Hippocampal formation (tissue), 2 donors: Measurements from ENCODE around the gene SLC1A3.

Experiments
- DNase-seq, 2 donors: peaks; one replicate each; lab custom pipeline; 2025; lab: John Stamatoyannopoulos, UW

Gene SLC1A3

DNA sequence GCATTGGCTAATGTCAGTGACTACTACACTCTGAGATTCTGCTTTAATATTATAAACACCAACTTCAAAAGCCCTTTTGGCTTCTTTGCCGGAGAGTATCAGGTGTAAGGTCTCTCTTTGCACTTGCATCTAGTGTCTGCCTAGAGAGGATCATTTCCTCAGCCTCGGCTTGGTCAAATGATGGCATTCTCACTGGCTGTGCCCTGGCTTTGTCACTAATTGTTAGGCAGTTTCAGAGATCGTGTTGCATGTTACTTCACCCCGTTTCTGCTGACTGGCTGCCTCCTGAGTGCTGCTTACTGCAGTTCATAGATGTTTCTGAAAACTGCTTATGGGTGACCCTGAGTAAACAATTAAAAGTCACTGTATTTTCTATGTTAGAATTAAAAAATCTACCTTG, 48.8 kb downstream of the SLC1A3 start:
- peak; percentile 31 to 60 for DNase-seq

GRCh38 chr5:36656556-36656955, 50.1 kb downstream of the SLC1A3 start:
- DNase-seq = no peak

GRCh38 chr5:36657563-36657995, 51.2 kb downstream of the SLC1A3 start:
- peak; percentile 27 to 77 for DNase-seq

- DNase-seq = no peak
These were observed 51.8 kb downstream of the SLC1A3 start for GRCh38 chr5:36658038-36658756.

DNA sequence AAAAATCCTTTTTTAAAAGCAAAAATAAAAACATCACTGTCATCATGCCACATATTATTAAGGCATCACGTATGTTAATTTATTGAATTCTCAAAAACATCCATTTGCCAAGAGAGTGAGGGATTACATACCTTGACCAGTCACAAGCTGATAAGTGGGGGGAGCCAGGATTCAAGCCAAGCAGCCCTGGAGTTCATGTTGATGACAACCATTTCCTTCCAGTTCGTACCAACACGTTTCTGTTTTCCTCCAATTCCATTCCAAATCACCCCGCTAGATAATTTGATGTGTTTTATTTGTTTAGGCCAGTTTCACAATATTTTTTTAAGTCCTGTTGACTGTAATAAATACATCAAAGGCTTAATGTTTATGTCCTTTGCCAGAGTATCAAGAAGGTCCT, 53.0 kb downstream of the SLC1A3 start:
- DNase-seq = no peak

GRCh38 chr5:36660397-36661049, 54.1 kb downstream of the SLC1A3 start:
- peak in 1 of 2 donors; percentile 27 for DNase-seq

- DNase-seq = no peak
These were observed 55.2 kb downstream of the SLC1A3 start for GRCh38 chr5:36661456-36662220.

GRCh38 chr5:36662291-36662851, 56.0 kb downstream of the SLC1A3 start:
- peak; percentile 61 to 78 for DNase-seq

- DNase-seq = no peak
These were observed 58.4 kb downstream of the SLC1A3 start for GRCh38 chr5:36664766-36665165.

- no peak for DNase-seq
These were observed 59.2 kb downstream of the SLC1A3 start for GRCh38 chr5:36665628-36666027.

DNA sequence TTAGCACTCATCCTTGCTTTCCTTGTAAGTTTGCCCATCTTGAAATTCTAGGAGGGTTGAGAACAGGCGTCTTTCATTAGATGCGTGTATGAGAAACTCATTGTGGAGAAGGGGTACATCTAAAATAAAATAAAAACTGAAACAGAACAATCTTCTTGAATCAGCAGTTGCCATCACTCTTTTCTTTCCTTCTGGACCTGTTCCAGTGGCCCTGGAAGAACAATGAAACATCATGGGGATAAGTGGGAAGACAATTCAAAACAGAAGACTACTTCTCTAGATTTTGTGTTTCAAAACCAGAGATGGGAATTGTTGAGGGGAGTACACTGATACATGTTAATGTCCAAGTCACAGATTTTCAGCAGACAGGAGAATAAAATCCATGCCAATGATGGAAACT, 59.9 kb downstream of the SLC1A3 start:
- no peak for DNase-seq

GRCh38 chr5:36666986-36667385, 60.6 kb downstream of the SLC1A3 start:
- DNase-seq = no peak

DNA sequence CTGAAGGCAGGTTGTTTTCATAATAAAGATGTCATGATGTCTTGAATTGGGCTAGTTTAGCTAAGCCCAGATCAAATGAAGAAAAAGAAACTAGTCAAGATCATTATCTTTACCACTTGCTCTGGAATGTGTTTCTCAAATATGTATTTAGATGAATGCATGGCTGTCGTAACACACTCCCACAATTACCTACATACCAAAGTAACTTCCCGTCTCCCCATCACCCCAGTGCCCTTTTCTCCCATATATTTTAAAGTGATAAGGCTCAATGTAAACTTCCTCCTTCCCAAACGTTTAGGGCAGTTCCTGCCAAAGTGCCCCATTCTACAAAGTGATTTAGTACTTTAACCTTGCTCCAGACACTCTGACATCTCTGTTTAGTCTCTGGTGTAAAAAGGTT, 61.4 kb downstream of the SLC1A3 start:
- DNase-seq = no peak

- DNase-seq = no peak
These were observed 62.7 kb downstream of the SLC1A3 start for GRCh38 chr5:36669015-36669651.

GRCh38 chr5:36670548-36670947, 64.1 kb downstream of the SLC1A3 start:
- no peak for DNase-seq

- DNase-seq = no peak
These were observed 68.9 kb downstream of the SLC1A3 start for GRCh38 chr5:36675282-36675681.

- no peak for DNase-seq
These were observed 73.0 kb downstream of the SLC1A3 start for GRCh38 chr5:36679221-36679989.

DNA sequence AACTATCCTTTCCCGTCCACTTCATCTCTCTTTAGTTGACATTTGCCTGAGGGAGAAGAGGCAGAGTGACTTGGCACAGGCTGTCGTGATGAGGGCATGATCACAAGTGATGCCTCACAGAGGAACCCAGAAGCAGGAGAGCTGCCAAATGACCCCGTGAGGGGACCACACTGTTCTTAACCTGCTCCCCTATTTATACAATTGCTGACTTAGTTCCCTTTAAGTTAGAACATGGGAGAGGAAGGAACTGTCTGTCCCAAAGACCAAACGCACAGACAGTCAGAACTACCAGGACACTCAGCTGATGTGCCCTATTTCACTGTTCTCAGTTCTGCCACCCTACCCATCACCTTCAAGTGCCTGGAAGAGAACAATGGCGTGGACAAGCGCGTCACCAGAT, 73.7 kb downstream of the SLC1A3 start:
- DNase-seq = peak in 1 of 2 donors; percentile 33

DNA sequence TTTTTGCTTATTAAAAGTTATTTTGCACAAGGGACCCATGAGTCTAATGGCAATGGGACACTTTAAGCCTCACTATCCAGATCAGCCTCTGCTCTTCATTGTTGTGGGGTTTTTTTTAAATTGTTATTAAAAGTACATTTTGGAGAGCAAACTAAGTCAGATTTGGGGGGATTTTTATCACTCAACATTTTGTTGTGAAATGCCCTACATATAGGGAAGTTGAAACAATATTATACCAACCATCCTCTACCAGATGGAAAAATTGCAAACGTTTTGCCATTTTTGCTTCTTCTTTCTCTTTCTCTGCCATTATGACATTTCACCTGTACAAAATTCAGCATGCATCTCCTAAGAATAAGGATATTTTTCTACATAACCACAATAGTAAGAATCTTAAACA, 75.3 kb downstream of the SLC1A3 start:
- DNase-seq = no peak

DNA sequence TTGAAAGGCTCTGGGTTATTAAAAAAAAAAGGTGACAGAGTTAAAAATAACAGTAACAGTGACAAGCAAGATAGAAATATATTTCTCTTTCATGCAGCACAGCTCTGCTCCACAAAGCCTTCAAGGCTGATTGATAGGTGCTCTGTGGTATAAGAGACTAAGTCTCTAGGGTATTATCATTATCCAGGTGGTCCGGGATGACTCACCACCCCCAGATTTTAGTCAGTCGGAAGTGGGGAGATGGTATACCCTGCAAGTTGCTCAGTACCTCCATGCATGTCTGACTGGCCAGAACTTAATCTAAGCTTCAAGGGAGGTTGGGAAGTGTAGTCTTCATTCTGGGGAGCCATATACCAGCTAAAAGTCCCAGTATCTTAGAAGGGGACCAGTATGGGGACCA, 76.1 kb downstream of the SLC1A3 start:
- DNase-seq = no peak

GRCh38 chr5:36683821-36684434, 77.5 kb downstream of the SLC1A3 start:
- peak; percentile 64 to 68 for DNase-seq
